Gastrocnemius medialis (tissue), 4 donors: ENCODE data around the gene MN1. TPM values are rescaled to one million over a fixed set of nuclear protein-coding genes. Genes with fewer than 3 reads are reported as not detected.

Source experiments
- ATAC-seq, 2 donors: fragments of 150-250 bp; one replicate each; pipeline ENCODE4 v1.9.1; 2016
- DNase-seq, 2 donors: peaks; one replicate each; pipeline ENCODE4 v3.0.0-alpha.2; 2019
- H3K27ac ChIP-seq, 4 donors: fragments of 200-600 bp; sonication (generic); 1 replicate in 1 of 4; 2 replicates in 3 of 4; pipeline ENCODE4 v1.5.1; 2016 to 2018; ENCODE audit warnings: mild to moderate bottlenecking in 2 of 4, moderate library complexity in 1 of 4
- H3K27me3 ChIP-seq, 3 donors: fragments of 200-600 bp; sonication (generic) in 2 of 3; 1 replicate in 1 of 3; 2 replicates in 2 of 3; pipeline versions ENCODE4 v1.5.1 to v1.6.0; 2016 to 2019; ENCODE audit warnings: mild to moderate bottlenecking in 1 of 3, moderate library complexity in 1 of 3
- H3K36me3 ChIP-seq, 2 donors: fragments of 200-600 bp; sonication (generic) in 1 of 2; one replicate each; pipeline ENCODE4 v1.5.1; 2017 to 2018
- H3K4me1 ChIP-seq, 2 donors: fragments of 200-600 bp; sonication (generic) in 1 of 2; one replicate each; pipeline ENCODE4 v1.5.1; 2016 to 2017; ENCODE audit warnings: mild to moderate bottlenecking in 2 of 2
- H3K4me3 ChIP-seq, 4 donors: fragments of 200-600 bp; sonication (generic) in 3 of 4; 1 replicate in 1 of 4; 2 replicates in 3 of 4; pipeline ENCODE4 v1.5.1; 2016 to 2019; ENCODE audit warnings: mild to moderate bottlenecking in 2 of 4
- H3K9me3 ChIP-seq, 3 donors: fragments of 200-600 bp; sonication (generic) in 2 of 3; 1 replicate in 1 of 3; 2 replicates in 2 of 3; pipeline ENCODE4 v1.5.1; 2016 to 2019
- CTCF ChIP-seq, 5 experiments: fragments of 450-650 bp in 3 of 5; fragments of 200-600 bp in 2 of 5; sonication (generic) in 2 of 5; IDR thresholded peaks in 4 of 5; conservative IDR thresholded peaks in 1 of 5; 1 replicate in 4 of 5; 2 replicates in 1 of 5; pipeline ENCODE4 v1.5.1; 2016 to 2019; ENCODE audit warnings: antibody characterized with exemption in 5 of 5, mild to moderate bottlenecking in 3 of 5, moderate library complexity in 3 of 5
- POLR2A ChIP-seq, 2 donors: fragments of 450-650 bp; IDR thresholded peaks; one replicate each; pipeline ENCODE4 v1.6.1; 2017; ENCODE audit warnings: antibody characterized with exemption in 2 of 2, mild to moderate bottlenecking in 2 of 2, moderate library complexity in 2 of 2
- in situ Hi-C, 4 donors: fragments of 200-750 bp; cut with MboI; loops; one replicate each; pipeline versions ENCODE4 v1.15.0 to v1.8.0; 2017; ENCODE audit warnings: low sequenced_read_pairs in 4 of 4
- intact Hi-C: fragments of 100-400 bp; cut with DNase I; formaldehyde crosslinking; loops from one replicate; pipeline ENCODE4 v1.15.1; 2023; ENCODE audit warnings: low total_unique reads
- total RNA-seq, 4 donors: library from RNA; depleted of rRNA; stranded (reverse); fragments of >200 nt; gene quantifications; one replicate each; pipeline versions ENCODE4 v1.1.0 to v1.2.3, GENCODE V29; 2016

MN1 gene
- total RNA-seq, 4 donors from 2014 or later = 8.8 to 40.0 (median 36.6) TPM

GRCh38 chr22:27719036-27719347 lies 82.6 kb downstream of the MN1 start:
- Histone ChIP-seq H3K27ac (peak overlapping the region; percentile 73 to 81 (median 76)), H3K9me3 (no peaks in the 10 kb centered on the region), H3K4me1 (peaks cover 33 to 50% of the 10 kb centered on the region in 2 donors), H3K36me3 (no peaks in the 10 kb centered on the region), H3K4me3 (no peak overlapping the region), H3K27me3 (no peaks in the 10 kb centered on the region)
- ATAC-seq (no peak), DNase-seq (no peak)
- in situ Hi-C loops (no loop called here), intact Hi-C loops (loop anchor here (1.0 to 5.0 kb wide), 6 partner anchors 32 to 148 kb away; no protein-coding TSS in a partner anchor)
- no peak for TF ChIP-seq CTCF (IDR thresholded peaks at IDR 0.05 in 4 of 5, conservative IDR thresholded peaks at IDR 0.05 in 1 of 5)
- TF ChIP-seq POLR2A (IDR thresholded peaks at IDR 0.05) = no peak

- TF ChIP-seq POLR2A (IDR thresholded peaks at IDR 0.05) = peak; percentile 60 to 64
- TF ChIP-seq CTCF (IDR thresholded peaks at IDR 0.05 in 4 of 5, conservative IDR thresholded peaks at IDR 0.05 in 1 of 5) = no peak
- intact Hi-C loops (loop anchor here (1.0 to 5.0 kb wide), 6 partner anchors 32 to 149 kb away; no protein-coding TSS in a partner anchor), in situ Hi-C loops (no loop called here)
- Histone ChIP-seq H3K36me3 (no peaks in the 10 kb centered on the region), H3K27me3 (no peaks in the 10 kb centered on the region), H3K4me1 (peaks cover 33 to 46% of the 10 kb centered on the region in 2 donors), H3K27ac (peak overlapping the region; percentile 73 to 81 (median 76)), H3K4me3 (peak overlapping the region in 2 of 4 donors; percentile 15 to 24), H3K9me3 (no peaks in the 10 kb centered on the region)
- peak; percentile 75 to 86 for ATAC-seq
- DNase-seq = peak; percentile 78 to 91
These were observed 83.1 kb downstream of the MN1 start for GRCh38 chr22:27718186-27719035.

GRCh38 chr22:27717094-27717493 lies 84.5 kb downstream of the MN1 start:
- in situ Hi-C loops (no loop called here), intact Hi-C loops (loop anchor here (5.0 kb wide), 1 partner anchor 150 kb away; no protein-coding TSS in a partner anchor)
- H3K27ac ChIP-seq = peak overlapping the region in 1 of 4 donors; percentile 23
- H3K27me3 ChIP-seq = no peaks in the 10 kb centered on the region
- no peak for TF ChIP-seq POLR2A (IDR thresholded peaks at IDR 0.05)
- TF ChIP-seq CTCF (IDR thresholded peaks at IDR 0.05 in 4 of 5, conservative IDR thresholded peaks at IDR 0.05 in 1 of 5) = no peak
- ATAC-seq (no peak), DNase-seq (no peak)
- no peak overlapping the region for H3K4me3 ChIP-seq
- no peaks in the 10 kb centered on the region for H3K36me3 ChIP-seq
- peaks cover 26 to 39% of the 10 kb centered on the region in 2 donors for H3K4me1 ChIP-seq
- H3K9me3 ChIP-seq = no peaks in the 10 kb centered on the region

GRCh38 chr22:27716074-27716473 lies 85.5 kb downstream of the MN1 start:
- no peak overlapping the region for H3K4me3 ChIP-seq
- peaks cover 26 to 32% of the 10 kb centered on the region in 2 donors for H3K4me1 ChIP-seq
- H3K27ac ChIP-seq = no peak overlapping the region
- no peaks in the 10 kb centered on the region for H3K9me3 ChIP-seq
- DNase-seq = no peak
- intact Hi-C loops = loop anchor here (5.0 kb wide), 1 partner anchor 151 kb away; no protein-coding TSS in a partner anchor
- no peak for ATAC-seq
- H3K36me3 ChIP-seq = no peaks in the 10 kb centered on the region
- no peak for TF ChIP-seq POLR2A (IDR thresholded peaks at IDR 0.05)
- no peak for TF ChIP-seq CTCF (IDR thresholded peaks at IDR 0.05 in 4 of 5, conservative IDR thresholded peaks at IDR 0.05 in 1 of 5)
- no peaks in the 10 kb centered on the region for H3K27me3 ChIP-seq
- in situ Hi-C loops = no loop called here
